Kidney epithelial cell (primary cell): ENCODE data around the gene MARCHF3. TPM values are rescaled to one million over a fixed set of nuclear protein-coding genes. Genes with fewer than 3 reads are reported as not detected.

ENCODE experiments used
- DNase-seq: peaks from one replicate; pipeline ENCODE4 v3.0.0-alpha.2; 2010; ENCODE audit warnings: low read depth
- H3K27me3 ChIP-seq: 2 replicates; pipeline ENCODE4 v1.6.0; 2011; ENCODE audit warnings: low read length; ENCODE audit not compliant: control insufficient read depth, insufficient read depth
- H3K36me3 ChIP-seq: 2 replicates; pipeline ENCODE4 v1.5.1; 2011; ENCODE audit warnings: low read length; ENCODE audit not compliant: control insufficient read depth, insufficient read depth
- H3K4me3 ChIP-seq: 2 replicates; pipeline ENCODE4 v1.5.1; 2011; ENCODE audit warnings: low read depth, mild to moderate bottlenecking, control low read depth, low read length
- CTCF ChIP-seq: IDR thresholded peaks from 2 replicates; pipeline ENCODE4 v1.5.1; 2011; ENCODE audit warnings: mild to moderate bottlenecking, moderate library complexity, low read length, control low read depth, inconsistent platforms; ENCODE audit not compliant: insufficient read depth, poor library complexity, severe bottlenecking
- total RNA-seq: library from RNA; depleted of rRNA; stranded (reverse); fragments of >200 nt; gene quantifications from 2 replicates; pipeline ENCODE4 v1.2.3, GENCODE V29; 2015

The MARCHF3 gene
- total RNA-seq, 1 donor from 2014 or later: 0.46 TPM

- Histone ChIP-seq H3K36me3 (no peaks in the 10 kb centered on the region), H3K4me3 (no peak overlapping the region), H3K27me3 (no peaks in the 10 kb centered on the region)
- no peak for TF ChIP-seq CTCF
- DNase-seq: no peak
Observed at GRCh38 chr5:126866851-126867636, 163.3 kb downstream of the MARCHF3 start.

- no peak overlapping the region for H3K4me3 ChIP-seq
- H3K36me3 ChIP-seq: no peaks in the 10 kb centered on the region
- H3K27me3 ChIP-seq: no peaks in the 10 kb centered on the region
- no peak for DNase-seq
- no peak for TF ChIP-seq CTCF
Observed at GRCh38 chr5:126865299-126865698, 165.1 kb downstream of the MARCHF3 start.

GRCh38 chr5:126864042-126864688, 166.2 kb downstream of the MARCHF3 start:
- H3K4me3 ChIP-seq: no peak overlapping the region
- DNase-seq: no peak
- no peaks in the 10 kb centered on the region for H3K36me3 ChIP-seq
- TF ChIP-seq CTCF: no peak
- H3K27me3 ChIP-seq: no peaks in the 10 kb centered on the region

- DNase-seq: no peak
- Histone ChIP-seq H3K27me3 (no peaks in the 10 kb centered on the region), H3K36me3 (no peaks in the 10 kb centered on the region), H3K4me3 (no peak overlapping the region)
- TF ChIP-seq CTCF: no peak
Observed at GRCh38 chr5:126863402-126863801, 167.0 kb downstream of the MARCHF3 start.

- DNase-seq: no peak
- no peak for TF ChIP-seq CTCF
- Histone ChIP-seq H3K4me3 (no peak overlapping the region), H3K36me3 (no peaks in the 10 kb centered on the region), H3K27me3 (no peaks in the 10 kb centered on the region)
Observed at GRCh38 chr5:126858441-126858840, 171.9 kb downstream of the MARCHF3 start.
